Measurements from ENCODE around the gene CHTF18.
A peak's percentile ranks its signal among the peaks of the same experiment; 100 is the strongest.
"Not testable (repeated sequence)": the region's sequence is repeated elsewhere in the genome, so short reads cannot be mapped to it uniquely, and the experiment has no call there.

CHTF18 gene

DNA sequence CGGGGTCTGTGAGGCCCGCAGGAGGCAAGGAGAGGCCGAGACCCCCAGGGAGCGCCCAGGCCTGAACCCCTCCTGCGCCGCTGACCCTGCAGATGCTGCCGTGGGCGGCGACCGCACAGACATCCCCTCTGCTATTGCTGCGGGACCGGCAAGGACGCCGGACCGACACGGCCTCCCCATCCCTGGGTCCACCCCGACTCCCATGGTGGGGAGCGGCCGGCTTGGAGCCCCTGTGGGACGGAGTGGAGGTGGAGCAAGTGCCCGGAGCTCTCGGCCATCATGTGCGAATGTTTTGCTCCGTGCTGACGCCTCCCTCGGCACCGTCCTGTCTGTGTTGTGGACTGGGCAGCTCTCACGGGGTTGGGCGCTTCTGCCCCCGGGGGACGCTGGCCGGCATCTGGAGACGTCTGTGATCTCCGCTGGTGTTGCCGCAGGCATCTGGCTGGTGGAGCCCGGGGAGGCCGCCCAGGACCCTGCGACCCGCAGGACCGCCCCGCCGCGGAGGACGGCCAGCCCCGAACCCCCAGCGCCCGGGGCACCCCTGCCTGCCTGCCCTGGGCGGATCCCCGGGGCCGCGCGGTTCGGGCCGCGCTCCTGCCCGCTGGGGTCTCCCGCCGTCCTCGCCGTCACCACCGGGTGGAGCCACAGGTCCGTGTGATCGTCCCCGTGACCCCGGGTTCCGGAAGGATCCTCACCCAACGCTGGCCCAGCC is 24.9 kb downstream of the CHTF18 start:
- peak; percentile 54 to 82 (median 69) for DNase-seq

DNA sequence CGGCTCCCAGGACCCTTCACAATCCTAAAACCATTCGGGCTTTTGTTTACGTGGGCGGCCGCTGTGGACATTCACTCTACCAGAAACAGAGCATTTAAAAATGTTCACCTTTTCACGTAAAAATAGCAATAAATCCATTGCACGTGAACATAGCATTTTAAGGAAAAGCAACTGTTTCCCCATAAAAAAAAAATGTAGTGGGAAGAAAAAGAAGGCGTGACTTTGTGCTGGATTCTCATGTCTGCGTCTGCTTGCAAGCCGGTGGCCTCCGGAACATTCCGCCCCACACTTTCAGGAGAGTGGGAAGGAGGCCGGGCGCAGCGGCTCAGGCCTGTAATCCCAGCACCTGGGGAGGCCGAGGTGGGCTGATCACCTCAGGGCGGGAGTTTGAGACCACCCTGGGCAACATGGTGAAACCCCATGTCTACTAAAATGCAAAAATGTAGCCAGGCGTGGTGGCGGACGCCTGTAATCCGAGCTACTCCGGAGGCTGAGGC is 25.5 kb downstream of the CHTF18 start:
- no peak for DNase-seq

DNA sequence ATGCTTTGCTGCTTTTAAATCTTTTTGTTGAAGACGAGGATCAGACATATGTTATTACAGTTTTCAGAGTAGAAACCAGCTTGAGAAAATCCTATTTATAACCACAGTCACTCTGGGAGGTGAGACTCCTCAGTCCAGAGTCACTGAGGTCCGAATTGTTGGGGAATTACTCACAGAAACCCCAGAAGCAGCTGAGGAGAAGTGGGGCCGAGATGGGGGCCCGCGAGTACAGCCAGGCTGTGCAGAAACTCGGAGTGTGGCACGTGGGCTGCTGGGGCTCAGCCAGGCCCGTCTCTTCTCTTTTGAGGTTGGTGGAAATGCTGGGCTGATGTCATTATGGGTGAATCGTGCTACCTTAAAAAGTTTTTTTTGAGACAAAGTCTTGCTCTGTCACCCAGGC is 26.6 kb downstream of the CHTF18 start:
- no peak for DNase-seq

DNA sequence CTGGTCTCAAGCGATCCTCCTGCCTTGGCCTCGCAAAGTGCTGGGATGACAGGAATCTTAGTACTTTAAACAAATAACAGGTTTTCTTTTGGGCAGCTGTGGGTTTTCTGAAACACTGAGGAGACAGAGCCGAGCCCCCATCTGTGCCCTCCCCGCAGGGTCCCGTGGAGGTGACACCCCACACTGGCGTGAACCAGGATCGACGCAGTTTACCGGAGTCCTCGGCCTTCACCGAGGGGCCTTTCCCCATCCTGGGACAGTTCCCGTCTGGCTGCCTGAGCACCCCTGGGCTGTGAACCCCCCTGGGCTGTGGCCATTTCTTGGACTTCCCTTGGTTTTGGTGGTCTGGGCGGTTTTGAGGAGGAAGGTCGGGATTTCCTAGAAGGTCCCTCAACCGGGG is 27.4 kb downstream of the CHTF18 start:
- DNase-seq, result no peak

DNA sequence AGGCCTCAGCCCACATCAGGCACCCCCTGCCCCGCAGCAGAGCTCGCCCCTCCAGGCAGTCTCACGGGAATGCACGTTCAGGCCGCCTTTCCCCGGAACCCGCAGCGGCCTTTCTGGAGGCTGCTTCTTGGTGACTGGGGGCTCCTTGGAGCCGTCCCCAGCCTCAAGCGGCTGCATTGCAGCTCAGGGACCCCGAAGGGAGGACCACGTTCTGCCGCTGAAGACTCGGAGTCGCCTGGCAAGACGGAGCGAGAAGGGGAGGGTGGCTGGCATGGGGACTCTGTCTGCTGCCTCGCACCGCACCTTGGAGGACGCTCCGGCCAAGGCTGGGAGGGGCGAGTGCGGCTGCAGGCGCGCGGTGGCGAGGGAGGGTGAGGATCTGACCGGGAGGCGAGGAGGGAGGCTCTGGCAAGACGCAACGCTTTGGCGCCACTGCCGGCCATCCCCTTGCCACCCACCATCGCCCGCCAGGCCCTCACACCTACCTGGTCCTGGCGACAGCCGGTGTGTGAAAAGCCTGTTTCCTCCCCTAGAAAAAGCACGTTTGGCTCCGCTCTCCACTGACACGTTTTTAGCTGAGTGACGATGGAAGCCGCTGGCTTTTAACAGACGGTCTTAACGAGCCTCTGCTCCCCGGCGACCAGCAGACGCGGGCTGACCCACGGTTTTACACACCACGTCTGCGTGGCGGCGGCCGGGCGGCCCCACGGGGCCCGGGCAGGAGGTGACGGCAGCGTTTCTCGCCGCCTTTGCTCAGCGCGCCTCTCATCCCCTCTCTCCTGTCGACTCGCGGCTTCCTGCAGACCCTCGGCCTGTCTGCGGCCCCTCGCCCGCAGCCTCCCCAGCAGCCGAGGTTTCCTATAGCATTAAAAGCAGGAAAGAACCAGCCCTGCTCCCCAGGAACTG is 28.8 kb downstream of the CHTF18 start:
- DNase-seq, result no peak

DNA sequence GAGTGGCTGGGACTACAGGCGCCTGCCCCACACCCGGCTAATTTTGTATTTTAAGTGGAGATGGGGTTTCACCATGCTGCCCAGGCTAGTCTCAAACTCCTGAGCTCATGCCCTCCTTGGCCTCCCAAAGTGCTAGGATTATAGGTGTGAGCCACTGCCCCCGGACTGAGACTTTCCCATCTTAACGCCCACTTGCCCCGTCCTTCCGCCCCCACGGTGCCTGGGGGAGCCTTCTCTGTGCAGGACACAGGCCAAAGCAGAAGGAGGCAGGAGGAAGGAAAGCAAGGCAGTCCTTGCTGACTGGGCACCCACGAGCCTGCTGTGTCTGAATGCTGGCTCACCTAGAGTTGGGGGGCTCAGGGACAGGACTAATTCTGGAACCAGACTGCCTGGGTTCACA is 29.7 kb downstream of the CHTF18 start:
- no peak for DNase-seq

DNA sequence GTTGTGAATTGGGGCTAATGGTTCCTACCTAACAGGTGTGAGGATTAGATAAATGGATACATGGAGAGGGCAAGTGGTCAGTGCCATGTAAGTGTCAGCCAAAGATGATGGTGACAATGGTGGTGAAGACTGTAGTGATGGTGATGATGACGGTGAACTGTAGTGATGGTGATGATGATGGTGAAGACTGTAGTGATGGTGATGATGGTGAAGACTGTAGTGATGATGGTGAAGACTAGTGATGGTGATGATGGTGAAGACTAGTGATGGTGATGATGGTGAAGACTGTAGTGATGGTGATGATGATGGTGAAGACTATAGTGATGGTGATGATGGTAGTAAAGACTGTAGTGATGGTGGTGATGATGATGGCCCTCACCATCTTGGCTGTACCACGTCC is 30.2 kb downstream of the CHTF18 start:
- DNase-seq, result no peak

DNA sequence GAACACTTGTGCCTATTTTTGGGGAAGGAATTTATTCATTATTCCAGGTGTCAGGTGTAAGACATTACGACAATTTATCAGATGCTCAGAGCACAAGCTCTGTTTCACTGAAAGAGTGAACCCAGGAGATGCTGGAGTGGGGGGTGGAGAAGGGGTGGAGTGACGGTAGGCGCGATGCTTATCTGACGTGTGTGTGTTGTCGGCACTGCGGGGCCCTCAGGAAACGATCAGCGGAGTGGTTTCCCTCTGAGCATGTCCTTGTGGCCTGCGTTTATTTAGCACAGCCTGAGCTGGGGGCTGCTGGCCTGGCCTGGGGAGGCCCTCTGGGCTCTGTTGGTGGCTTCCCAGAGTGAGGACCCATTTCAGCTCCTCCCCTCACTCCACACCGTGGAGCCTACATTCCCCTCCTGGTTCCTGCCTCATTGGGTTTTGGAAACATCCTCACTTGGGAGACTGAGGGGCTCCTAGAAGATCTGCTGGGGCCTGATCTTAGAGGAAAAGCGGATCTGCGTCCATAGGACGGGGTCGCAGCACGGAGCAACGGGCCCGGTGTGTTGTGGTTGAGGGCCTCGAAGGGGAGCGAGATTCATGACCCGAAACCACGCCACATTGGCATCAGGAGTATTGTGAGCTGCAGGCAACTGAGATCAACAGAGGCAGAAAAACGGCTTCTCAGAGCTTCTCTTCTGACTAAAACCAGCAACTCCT is 31.1 kb downstream of the CHTF18 start:
- no peak for DNase-seq

DNA sequence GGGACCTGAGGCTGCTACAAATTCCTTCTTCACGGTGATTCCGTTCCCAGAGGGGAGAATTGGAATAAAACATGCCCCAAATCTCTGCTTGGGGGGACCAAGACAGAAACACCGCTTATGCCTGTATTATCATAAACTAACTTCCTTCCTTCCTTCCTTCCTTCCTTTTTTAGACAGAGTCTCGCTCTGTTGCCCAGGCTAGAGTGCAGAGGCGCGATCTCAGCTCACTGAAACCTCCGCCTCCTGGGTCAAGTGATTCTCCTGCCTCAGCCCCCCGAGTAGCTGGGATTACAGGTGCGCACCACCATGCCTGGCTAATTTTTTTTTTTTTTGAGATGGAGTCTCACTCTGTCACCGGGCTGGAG is 31.6 kb downstream of the CHTF18 start:
- not testable (repeated sequence) for DNase-seq

DNA sequence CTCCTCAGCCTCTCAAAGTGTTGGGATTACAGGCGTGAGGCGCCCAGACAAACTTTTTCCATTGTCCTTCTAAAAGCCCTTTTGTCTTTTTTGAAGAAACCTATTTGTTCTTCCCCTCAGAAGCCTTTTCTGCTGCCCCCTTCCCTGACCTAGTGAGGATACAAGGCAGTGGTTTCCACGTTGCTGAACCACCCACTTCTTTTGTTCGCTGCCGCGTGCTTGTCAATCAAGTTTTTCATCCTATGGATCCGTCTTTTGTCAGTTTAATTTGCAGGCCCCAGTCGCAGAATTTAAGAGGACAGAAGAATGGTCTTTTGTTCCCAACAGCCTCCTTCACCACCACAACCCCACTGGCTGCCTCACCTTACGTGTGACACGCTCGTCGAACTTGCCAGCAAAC is 32.3 kb downstream of the CHTF18 start:
- no peak for DNase-seq

DNA sequence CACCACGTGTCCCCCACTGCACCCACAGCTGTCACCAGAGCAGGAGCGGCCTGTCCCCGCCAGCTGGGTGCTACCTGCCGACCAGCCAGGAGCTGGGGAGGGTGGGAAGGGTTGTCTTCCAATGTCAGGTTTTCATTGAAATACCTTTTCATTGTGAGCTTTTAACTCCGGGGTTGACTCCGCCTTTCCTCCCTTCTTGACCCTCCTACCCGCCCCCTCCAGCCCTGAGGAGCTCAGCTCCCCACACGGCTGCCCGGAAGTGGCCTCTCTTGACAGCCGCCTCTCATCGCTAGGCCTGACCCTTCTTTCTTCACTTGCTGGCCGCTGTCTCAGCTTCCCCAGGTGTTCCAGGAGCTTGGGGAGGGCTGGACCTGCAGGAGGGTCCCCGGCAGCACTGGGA is 33.3 kb downstream of the CHTF18 start:
- DNase-seq, result no peak

DNA sequence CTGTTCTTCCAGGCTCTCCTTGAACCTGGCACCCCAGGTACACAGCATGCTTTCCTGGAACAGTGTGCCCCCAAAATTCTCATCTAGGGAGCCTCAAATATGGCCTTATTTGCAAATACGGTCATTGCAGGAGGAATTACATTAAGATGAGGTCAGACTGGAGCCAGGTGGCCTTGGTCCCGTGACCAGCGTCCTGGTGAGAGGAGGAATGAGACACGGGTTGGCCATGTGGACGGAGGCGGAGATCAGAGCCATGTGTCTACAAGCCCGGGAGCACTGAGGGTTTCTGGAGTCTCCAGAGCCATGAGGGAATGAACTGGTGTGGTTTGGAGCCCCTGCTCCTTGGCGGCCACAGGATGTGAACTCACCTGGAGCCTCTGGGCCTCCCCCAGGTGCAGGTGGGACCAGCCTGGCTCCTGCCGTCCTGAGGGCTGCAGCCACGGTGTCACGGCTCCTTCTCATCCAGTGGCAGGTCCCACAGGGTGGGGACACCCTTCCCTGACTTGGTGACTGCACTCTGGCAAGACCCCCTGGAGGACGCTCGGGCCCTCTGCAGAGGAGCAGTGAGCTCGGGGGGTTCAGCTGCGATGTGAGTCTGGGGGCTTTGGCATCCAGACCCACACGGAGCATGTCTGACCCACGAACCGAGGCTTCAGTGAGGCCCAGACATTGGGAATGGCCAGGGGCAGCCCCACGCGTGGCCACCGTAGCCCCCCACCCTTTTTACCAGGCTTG is 33.9 kb downstream of the CHTF18 start:
- no peak for DNase-seq

DNA sequence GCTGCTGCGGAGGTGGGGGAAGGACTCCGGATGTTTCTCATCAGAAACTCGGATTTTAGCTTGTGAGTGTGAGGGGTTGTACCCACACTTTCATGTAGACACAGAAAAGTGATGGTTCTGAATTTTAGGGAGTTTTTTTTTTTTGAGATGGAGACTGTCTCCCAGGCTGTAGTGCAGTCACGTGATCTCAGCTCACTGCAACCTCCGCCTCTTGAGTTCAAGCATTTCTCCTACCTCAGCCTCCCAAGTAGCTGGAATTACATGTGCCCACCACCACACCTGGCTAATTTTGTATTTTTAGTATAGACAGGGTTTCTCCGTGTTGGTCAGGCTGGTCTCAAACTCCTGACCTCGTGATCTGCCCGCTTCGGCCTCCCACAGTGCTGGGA is 34.5 kb downstream of the CHTF18 start:
- DNase-seq, result no peak

DNA sequence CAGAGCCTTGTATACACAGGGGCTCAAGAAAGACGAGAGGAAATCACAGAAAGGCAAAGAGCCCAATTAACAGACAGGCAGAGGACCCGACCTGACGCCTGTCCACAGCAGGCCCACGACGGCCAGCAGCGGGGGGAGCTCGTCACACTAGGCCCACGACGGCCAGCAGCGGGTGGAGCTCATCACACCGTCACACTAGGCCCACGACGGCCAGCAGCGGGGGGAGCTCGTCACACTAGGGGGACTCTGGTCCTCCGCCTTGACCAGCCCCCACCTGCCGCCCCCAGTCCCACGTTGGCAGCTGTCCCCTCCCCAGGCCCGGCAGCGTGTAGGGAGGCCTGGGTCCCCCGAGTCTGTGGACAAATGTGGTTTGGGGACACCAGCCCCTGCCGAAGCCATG is 35.8 kb downstream of the CHTF18 start:
- DNase-seq, result no peak

DNA sequence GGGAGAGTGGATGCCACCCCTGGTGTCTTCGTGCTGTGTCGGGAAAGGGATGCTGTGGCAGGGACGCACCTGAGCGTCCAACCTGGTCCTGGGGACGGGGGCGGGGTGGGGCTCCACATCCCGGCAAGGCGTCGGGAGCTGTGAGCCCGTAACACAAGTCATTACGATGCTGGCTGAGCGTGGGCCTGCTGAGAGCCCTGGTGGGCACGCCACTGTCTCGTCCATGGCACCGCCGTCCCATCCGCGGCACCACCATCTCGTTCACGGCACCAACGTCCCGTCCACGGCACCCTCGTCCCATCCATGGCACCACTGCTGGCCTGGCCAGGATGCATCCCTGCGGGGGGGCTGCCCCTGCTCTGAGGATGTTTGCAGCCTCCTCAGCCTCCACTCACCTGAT is 36.2 kb downstream of the CHTF18 start:
- DNase-seq, result no peak

DNA sequence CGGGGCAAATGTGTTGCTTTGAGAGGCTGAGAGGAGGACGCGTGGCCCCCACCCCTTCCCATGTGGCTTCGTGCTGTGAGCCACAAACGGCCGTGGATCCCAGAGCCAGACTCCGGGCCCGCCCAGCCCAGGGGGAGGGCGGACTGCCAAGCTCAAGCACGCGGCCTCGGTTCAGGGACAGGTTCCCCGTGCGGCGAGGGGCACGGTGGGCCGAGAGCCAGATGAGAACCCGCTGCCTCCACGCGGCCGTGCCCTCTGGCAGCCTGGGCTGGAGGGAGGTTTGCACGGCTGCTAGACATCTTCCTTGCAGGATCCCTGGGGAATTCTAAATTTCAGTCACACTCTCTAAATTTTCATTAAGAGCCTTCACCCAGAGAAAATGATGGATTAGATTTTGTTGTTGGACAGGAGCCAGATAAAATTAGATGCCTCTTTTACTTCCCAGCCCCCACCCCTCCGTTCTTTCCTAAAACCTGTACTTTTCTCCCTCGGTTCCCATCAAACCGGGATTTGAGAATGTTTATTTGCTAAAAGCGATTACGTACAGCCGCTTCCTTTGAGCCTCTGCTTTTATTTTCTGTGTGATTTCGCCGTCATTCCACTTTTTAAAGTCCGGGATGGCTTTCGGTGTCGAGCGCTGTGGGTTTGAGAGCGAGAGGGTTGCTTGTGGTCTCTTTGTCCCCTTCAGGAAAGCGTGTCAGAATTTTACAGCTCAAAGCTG is 37.1 kb downstream of the CHTF18 start:
- no peak for DNase-seq

DNA sequence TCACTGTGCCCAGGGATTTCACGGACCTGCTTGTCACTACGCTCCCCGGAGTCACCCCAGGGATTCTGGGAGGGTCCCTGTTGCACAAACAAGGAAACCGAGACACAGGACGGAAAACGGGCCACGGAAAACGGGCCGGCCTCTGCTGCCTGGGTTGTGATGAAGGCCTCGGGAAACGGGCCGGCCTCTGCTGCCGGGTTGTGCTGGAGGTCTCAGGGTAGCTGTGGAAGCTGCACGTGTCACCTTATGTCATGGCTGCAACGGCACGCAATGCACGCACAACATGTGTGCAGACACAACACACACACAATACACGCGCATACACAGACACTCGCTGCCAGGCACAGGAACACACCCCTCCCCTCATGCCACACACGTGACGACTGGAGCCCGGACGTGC is 39.1 kb downstream of the CHTF18 start:
- DNase-seq, result no peak

DNA sequence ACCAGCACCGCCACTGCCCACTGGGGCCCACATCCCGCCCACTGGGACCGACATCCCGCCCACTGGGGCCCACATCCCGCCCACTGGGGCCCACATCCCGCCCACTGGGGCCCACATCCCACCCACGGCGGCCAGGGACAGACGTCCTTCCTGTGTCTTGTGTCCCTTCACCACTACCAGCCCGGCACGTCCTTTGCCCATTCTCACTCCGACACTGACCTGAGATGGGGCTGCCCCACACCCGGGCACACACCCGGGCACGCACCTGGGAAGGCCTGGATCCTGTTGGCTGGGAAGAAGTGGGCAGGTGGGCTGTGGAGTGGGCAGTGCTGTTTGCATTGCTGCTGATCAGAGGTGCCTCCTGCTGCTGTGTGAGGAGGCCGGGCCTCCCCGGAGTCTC is 40.5 kb downstream of the CHTF18 start:
- no peak for DNase-seq

DNA sequence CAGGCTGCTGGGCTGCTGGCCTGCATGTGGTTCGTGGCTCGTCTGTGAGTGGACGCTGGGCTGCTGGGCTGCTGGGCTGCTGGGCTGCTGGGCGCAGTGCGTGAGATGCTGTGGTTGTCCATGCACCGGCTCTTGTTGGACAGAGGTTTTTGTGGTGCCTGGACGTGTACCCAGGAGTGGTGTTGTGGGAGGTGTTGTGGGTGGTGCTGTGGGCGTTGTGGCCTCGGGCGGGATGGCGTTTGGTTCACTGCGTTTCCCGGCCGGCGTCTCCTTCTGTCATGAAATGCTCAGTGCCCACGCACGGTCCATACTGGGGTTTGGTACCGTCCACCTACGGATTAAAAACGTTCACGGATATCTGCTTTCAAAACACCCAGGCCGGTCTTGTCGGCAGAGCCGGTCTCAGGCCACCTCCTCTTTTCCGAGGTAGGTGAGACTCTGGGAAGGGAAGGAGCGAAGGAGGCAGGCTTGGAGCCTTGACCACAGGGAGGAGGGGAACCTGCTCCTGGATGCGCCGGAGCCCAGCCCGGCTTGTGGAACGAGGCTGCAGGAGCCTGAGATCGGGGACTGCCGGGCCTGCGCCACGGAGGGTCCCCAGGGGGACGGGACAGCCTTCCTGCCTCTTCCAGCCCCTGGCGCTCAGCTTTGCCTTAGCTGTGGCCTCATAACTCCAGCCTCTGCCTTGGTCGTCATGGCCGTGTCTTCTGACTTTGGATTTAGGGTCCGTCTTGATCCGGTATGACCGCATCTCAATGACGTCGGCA is 41.9 kb downstream of the CHTF18 start:
- no peak for DNase-seq

DNA sequence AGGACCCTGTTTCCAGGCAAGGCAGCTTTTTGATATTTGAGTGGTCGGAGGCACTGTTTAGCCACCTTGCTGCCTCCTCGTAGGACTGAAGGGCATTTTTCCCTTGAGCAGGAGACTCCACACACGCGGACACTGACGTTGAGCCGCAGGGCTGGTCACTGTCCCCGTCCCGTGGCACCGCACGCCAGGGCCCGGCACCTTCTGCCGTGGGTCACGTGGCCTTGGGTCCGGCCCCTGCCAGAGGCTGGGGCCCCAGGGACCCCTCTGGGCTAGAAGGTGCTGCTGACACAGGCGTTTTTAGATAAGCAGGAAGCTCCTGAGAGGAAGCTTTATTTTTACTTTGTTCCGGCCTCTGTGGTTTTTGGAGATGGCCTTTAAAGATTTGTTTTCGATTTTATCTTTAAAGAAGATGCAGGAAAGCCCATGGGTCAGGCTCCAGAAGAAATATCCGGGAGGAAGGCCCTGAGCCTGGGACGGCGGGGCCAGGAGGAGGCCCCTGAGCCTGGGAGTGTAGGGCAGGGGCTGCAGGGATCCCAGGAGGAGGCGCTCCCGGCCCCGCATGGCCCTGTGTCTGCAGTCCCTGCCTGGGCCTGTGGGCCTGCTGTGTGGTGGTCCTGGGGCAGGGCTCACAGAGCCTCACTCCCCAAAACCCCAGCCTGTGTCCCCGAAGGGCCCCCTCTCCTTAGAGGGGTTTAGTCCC is 42.6 kb downstream of the CHTF18 start:
- peak in 2 of 4 experiments; percentile 7 to 8 for DNase-seq

All from suppressor macrophage (primary cell).